ENCODE data around the gene HYOU1. TPM values are rescaled to one million over a fixed set of nuclear protein-coding genes. Genes with fewer than 3 reads are reported as not detected.

HYOU1 gene
- total and polyA plus RNA-seq, 4 donors: 46.6 to 252 (median 106) TPM

DNA sequence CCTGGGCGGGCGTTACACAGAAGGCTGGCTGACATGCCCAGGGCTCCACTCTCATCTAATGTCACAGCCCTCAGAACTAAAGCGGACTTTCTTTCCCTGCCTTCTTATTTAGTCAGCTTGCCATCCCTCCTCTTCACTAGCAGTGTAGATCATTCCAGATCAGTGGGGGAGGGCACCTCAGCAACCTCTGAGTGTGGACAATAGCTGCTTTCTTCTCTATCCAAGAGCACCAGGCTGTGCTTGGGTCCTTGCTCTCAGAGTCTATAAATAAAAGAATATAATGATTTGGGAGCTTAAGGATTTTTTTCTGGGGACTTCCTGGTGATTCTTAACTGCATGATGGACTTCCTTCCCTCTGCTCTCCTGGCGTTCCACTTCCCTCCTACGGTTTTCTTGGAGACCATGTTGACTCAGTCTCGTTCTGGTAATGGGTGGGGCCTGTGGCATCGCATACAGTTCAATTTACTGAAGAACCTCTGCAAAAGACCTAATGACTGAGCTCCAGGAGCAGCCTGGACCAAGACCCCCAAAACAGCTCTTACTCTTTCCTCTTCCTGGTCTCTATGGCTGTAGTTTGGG, 24.8 kb upstream of the HYOU1 start:
- TF ChIP-seq, protein P1, sequence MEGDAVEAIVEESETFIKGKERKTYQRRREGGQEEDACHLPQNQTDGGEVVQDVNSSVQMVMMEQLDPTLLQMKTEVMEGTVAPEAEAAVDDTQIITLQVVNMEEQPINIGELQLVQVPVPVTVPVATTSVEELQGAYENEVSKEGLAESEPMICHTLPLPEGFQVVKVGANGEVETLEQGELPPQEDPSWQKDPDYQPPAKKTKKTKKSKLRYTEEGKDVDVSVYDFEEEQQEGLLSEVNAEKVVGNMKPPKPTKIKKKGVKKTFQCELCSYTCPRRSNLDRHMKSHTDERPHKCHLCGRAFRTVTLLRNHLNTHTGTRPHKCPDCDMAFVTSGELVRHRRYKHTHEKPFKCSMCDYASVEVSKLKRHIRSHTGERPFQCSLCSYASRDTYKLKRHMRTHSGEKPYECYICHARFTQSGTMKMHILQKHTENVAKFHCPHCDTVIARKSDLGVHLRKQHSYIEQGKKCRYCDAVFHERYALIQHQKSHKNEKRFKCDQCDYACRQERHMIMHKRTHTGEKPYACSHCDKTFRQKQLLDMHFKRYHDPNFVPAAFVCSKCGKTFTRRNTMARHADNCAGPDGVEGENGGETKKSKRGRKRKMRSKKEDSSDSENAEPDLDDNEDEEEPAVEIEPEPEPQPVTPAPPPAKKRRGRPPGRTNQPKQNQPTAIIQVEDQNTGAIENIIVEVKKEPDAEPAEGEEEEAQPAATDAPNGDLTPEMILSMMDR (IDR thresholded peaks at IDR 0.05; ENCODE audit: control extremely low read depth, extremely low read depth): no peak

DNA sequence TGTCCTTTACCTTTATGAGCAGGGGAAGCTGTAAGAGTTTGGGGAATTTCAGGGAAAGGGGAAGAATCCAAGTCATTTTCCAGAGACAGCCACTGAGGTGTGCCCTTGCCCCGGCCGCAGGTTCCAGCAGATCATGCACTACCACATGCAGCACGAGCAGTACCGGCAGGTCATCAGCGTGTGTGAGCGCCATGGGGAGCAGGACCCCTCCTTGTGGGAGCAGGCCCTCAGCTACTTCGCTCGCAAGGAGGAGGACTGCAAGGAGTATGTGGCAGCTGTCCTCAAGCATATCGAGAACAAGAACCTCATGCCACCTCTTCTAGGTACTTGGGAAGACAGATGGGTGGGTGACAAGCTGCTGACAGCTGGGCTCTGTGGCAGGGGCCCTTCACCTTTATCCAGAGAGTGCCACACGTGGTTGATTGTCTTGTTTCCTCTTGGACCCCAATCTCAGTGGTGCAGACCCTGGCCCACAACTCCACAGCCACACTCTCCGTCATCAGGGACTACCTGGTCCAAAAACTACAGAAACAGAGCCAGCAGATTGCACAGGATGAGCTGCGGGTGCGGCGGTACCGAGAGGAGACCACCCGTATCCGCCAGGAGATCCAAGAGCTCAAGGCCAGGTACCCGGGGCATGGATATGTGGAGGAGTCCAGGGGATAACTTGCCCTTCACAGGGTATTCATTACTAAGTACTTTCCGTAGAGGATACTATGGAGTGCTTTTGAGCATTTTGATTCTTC, 21.8 kb upstream of the HYOU1 start:
- no peaks in the 10 kb centered on the region for H3K4me1 ChIP-seq (ENCODE audit: control insufficient read depth in 5 of 5, insufficient read depth in 5 of 5, low read length in 5 of 5)
- H3K27me3 ChIP-seq (ENCODE audit: control insufficient read depth in 3 of 3, insufficient read depth in 3 of 3, low read length in 2 of 3): no peaks in the 10 kb centered on the region
- H3K4me3 ChIP-seq: no peak overlapping the region
- ATAC-seq (ENCODE audit: insufficient read depth, low FRiP score) (no peak), DNase-seq (no peak)
- no peak overlapping the region for H3K27ac ChIP-seq (ENCODE audit: low read depth in 1 of 2, low read length in 1 of 2)
- peaks cover 22 to 55% (median 28%) of the 10 kb centered on the region in 4 donors for H3K36me3 ChIP-seq (ENCODE audit: control insufficient read depth in 4 of 4, insufficient read depth in 4 of 4, low read length in 4 of 4)
- 93 to 94% methylated on average over 19 of the region's 19 CpGs for WGBS, 2 donors
- H3K9me3 ChIP-seq (ENCODE audit: control insufficient read depth in 4 of 4, insufficient read depth in 3 of 4, low read length in 3 of 4): no peaks in the 10 kb centered on the region
- H3K9ac ChIP-seq (ENCODE audit: insufficient read depth in 1 of 2, low read length in 2 of 2): no peak overlapping the region
- TF ChIP-seq, protein P1 (IDR thresholded peaks at IDR 0.05; ENCODE audit: control extremely low read depth, extremely low read depth): no peak

More for the DNA sequence above, 24.8 kb upstream of the HYOU1 start:
- Histone ChIP-seq H3K36me3 (ENCODE audit: control insufficient read depth in 4 of 4, insufficient read depth in 4 of 4, low read length in 4 of 4) (peaks cover 15 to 50% (median 26%) of the 10 kb centered on the region in 4 donors), H3K9ac (ENCODE audit: insufficient read depth in 1 of 2, low read length in 2 of 2) (no peak overlapping the region), H3K27me3 (ENCODE audit: control insufficient read depth in 3 of 3, insufficient read depth in 3 of 3, low read length in 2 of 3) (no peaks in the 10 kb centered on the region), H3K4me1 (ENCODE audit: control insufficient read depth in 5 of 5, insufficient read depth in 5 of 5, low read length in 5 of 5) (peaks cover 5 to 13% (median 6%) of the 10 kb centered on the region in 5 donors), H3K27ac (ENCODE audit: low read depth in 1 of 2, low read length in 1 of 2) (no peak overlapping the region), H3K9me3 (ENCODE audit: control insufficient read depth in 4 of 4, insufficient read depth in 3 of 4, low read length in 3 of 4) (no peaks in the 10 kb centered on the region), H3K4me3 (no peak overlapping the region)
- DNase-seq (no peak), ATAC-seq (ENCODE audit: insufficient read depth, low FRiP score) (no peak)
- 63 to 65% methylated on average over 7 of the region's 7 CpGs for WGBS, 2 donors

DNA sequence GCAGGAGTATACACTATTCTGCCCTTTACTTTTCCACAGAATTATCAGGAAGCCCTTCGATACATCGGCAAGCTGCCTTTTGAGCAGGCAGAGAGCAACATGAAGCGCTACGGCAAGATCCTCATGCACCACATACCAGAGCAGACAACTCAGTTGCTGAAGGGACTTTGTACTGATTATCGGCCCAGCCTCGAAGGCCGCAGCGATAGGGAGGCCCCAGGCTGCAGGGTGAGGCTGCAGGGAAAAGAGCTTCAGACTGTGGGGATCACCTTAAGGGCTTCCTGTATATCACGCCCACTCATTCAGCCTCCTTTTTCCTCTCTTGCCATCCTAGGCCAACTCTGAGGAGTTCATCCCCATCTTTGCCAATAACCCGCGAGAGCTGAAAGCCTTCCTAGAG, 20.8 kb upstream of the HYOU1 start:
- no peak for ATAC-seq (ENCODE audit: insufficient read depth, low FRiP score)
- WGBS, 2 donors: 95 to 98% methylated on average over 11 of the region's 11 CpGs
- peaks cover 28 to 64% (median 35%) of the 10 kb centered on the region in 4 donors for H3K36me3 ChIP-seq (ENCODE audit: control insufficient read depth in 4 of 4, insufficient read depth in 4 of 4, low read length in 4 of 4)

More for the DNA sequence above, 20.8 kb upstream of the HYOU1 start:
- TF ChIP-seq, protein P1 (IDR thresholded peaks at IDR 0.05; ENCODE audit: control extremely low read depth, extremely low read depth): no peak
- H3K4me3 ChIP-seq: no peak overlapping the region
- no peaks in the 10 kb centered on the region for H3K27me3 ChIP-seq (ENCODE audit: control insufficient read depth in 3 of 3, insufficient read depth in 3 of 3, low read length in 2 of 3)
- H3K27ac ChIP-seq (ENCODE audit: low read depth in 1 of 2, low read length in 1 of 2): no peak overlapping the region
- H3K9ac ChIP-seq (ENCODE audit: insufficient read depth in 1 of 2, low read length in 2 of 2): no peak overlapping the region
- DNase-seq: no peak
- H3K9me3 ChIP-seq (ENCODE audit: control insufficient read depth in 4 of 4, insufficient read depth in 3 of 4, low read length in 3 of 4): peaks cover 0 to 2% (median 0%) of the 10 kb centered on the region in 4 donors
- H3K4me1 ChIP-seq (ENCODE audit: control insufficient read depth in 5 of 5, insufficient read depth in 5 of 5, low read length in 5 of 5): no peaks in the 10 kb centered on the region

Data from lung (tissue), 12 donors.